ENCODE data around the gene CLEC19A.

DNA sequence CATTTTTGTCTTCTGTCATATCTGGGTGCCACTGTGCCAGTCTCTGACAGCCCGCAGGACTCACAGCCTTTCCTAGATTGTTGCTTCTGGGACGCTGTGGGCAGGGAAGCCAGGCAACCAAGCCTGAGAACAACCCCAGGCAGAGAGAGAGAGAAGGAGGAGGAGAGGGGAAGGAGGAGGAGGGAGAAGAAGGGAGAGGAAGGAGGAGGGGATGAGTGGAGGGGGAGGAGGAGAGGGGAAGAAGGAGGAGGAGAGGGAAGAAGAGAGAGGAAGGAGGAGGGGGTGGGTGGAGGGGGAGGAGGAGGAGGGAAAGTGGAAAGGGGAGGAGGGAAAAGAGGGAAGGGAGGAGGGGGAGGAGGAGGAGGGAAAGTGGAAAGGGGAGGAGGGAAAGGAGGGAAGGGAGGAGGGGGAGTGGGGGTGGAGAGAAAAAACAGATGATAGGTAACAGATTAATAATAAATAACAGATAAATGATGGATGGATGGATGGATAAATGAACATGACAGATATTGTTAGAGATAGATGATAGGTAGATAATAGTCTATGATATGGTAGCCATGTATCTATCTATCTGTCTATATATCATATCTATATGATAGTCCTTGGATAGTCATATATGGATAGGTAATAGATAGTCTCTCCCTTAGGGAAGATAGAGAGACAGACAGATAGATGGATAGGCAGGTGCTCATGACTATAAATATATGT lies 29.3 kb downstream of the CLEC19A start:
- TF ChIP-seq POLR2A (IDR thresholded peaks at IDR 0.05) (no peak), POLR2AphosphoS5 (IDR thresholded peaks at IDR 0.05) (no peak)
- TF ChIP-seq, protein P1, sequence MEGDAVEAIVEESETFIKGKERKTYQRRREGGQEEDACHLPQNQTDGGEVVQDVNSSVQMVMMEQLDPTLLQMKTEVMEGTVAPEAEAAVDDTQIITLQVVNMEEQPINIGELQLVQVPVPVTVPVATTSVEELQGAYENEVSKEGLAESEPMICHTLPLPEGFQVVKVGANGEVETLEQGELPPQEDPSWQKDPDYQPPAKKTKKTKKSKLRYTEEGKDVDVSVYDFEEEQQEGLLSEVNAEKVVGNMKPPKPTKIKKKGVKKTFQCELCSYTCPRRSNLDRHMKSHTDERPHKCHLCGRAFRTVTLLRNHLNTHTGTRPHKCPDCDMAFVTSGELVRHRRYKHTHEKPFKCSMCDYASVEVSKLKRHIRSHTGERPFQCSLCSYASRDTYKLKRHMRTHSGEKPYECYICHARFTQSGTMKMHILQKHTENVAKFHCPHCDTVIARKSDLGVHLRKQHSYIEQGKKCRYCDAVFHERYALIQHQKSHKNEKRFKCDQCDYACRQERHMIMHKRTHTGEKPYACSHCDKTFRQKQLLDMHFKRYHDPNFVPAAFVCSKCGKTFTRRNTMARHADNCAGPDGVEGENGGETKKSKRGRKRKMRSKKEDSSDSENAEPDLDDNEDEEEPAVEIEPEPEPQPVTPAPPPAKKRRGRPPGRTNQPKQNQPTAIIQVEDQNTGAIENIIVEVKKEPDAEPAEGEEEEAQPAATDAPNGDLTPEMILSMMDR (IDR thresholded peaks at IDR 0.05), result no peak

Measured in prostate gland (tissue), 2 donors.